MM.1S (cell line): ENCODE results near the gene ASB2.

ENCODE experiments used
- EZH2phosphoT487 ChIP-seq: fragments of 300-600 bp; sonication (generic); IDR thresholded peaks from 2 replicates; pipeline ENCODE4 v1.6.1; 2018; ENCODE audit warnings: antibody characterized with exemption, low read length
- TF ChIP-seq, protein P1 (sequence below): fragments of 300-600 bp; sonication (generic); IDR thresholded peaks from 2 replicates; pipeline ENCODE4 v1.5.1; 2016; ENCODE audit warnings: antibody characterized with exemption, low read length, mixed read lengths

DNA sequence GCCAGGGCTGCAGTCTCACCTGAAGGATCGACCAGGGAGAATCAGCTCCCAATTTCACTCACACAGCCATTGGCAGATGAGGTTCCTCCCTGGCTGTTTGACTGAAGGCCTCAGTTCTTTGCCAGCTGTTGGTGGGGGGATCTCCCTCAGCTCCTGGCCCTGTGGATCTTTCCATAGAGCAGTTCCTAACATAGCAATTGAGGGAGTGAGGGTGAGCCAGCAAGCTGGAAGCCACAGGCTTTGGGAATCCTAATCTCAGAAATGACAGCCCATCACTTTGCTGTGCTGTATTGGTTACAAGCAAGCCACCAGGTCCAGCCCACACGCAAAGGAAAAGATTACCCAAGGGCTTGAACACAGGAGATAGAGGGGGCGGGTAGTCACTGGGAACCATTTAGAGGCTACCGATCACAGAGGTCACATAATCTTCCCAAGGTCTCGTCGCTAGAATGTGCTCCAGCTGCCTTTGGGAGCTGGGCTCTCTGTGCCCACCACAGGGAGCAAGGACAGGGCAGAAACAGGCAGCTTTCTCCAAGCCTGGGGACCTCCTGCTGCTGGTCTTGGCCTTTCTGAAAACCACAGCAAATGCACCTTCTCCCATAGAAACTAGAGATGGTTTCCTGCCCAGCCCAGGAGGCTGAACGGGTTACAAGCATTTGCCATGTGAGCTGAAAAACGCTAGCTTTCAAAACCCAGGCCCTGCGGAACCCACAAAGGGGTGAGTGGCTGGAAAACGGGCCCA is 45.2 kb upstream of the ASB2 start:
- TF ChIP-seq, protein P1, sequence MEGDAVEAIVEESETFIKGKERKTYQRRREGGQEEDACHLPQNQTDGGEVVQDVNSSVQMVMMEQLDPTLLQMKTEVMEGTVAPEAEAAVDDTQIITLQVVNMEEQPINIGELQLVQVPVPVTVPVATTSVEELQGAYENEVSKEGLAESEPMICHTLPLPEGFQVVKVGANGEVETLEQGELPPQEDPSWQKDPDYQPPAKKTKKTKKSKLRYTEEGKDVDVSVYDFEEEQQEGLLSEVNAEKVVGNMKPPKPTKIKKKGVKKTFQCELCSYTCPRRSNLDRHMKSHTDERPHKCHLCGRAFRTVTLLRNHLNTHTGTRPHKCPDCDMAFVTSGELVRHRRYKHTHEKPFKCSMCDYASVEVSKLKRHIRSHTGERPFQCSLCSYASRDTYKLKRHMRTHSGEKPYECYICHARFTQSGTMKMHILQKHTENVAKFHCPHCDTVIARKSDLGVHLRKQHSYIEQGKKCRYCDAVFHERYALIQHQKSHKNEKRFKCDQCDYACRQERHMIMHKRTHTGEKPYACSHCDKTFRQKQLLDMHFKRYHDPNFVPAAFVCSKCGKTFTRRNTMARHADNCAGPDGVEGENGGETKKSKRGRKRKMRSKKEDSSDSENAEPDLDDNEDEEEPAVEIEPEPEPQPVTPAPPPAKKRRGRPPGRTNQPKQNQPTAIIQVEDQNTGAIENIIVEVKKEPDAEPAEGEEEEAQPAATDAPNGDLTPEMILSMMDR = no peak
- no peak for TF ChIP-seq EZH2phosphoT487
